K562 (cell line): ENCODE results near the gene EIF3M.

ENCODE experiments used
- BHLHE40 ChIP-seq: IDR thresholded peaks from 2 replicates; pipeline ENCODE4 v1.6.1; 2011; ENCODE audit warnings: low read length, improper control_type of control experiment
- BRCA1 ChIP-seq, 2 experiments: fragments of 450-650 bp in 1 of 2; sonication (generic) in 1 of 2; formaldehyde crosslinking in 1 of 2; IDR thresholded peaks; 2 replicates each; pipeline versions ENCODE4 v1.5.0 to v1.6.1; 2017 to 2020; ENCODE audit warnings: mild to moderate bottlenecking in 1 of 2, missing genetic modification reagents in 1 of 2
- IFI16 ChIP-seq: fragments of 250-450 bp; sonication (Bioruptor Pico); IDR thresholded peaks from 2 replicates; pipeline ENCODE4 v2.1.2; 2022; ENCODE audit warnings: mild to moderate bottlenecking, inconsistent platforms
- MXI1 ChIP-seq: IDR thresholded peaks from 2 replicates; pipeline ENCODE4 v1.6.1; 2011; ENCODE audit warnings: low read depth, mild to moderate bottlenecking, improper control_type of control experiment, low read length
- POLR2A ChIP-seq: fragments of 450-650 bp; conservative IDR thresholded peaks from 2 replicates; pipeline ENCODE4 v1.6.1; 2016
- RAD21 ChIP-seq, 2 experiments: fragments of 250-450 bp in 1 of 2; fragments of 450-650 bp in 1 of 2; sonication (Bioruptor Pico) in 1 of 2; formaldehyde crosslinking in 1 of 2; IDR thresholded peaks in 1 of 2; conservative IDR thresholded peaks in 1 of 2; 2 replicates each; pipeline versions ENCODE4 v1.4.0 to v1.8.0; 2020 to 2022; ENCODE audit warnings: mild to moderate bottlenecking in 2 of 2, moderate library complexity in 1 of 2
- ZNF644 ChIP-seq: fragments of 200-800 bp; sonication (Bioruptor generic); IDR thresholded peaks from 2 replicates; pipeline ENCODE4 v1.6.1; 2016; ENCODE audit warnings: low read depth, missing genetic modification characterization, missing compliant biosample characterization
- TF ChIP-seq, protein P1 (sequence below): fragments of 450-650 bp; IDR thresholded peaks from 2 replicates; pipeline ENCODE4 v1.6.1; 2016; ENCODE audit warnings: borderline replicate concordance
- TF ChIP-seq, protein P2 (sequence below), 3 experiments: IDR thresholded peaks in 2 of 3; conservative IDR thresholded peaks in 1 of 3; 2 replicates each; pipeline ENCODE4 v1.5.1; 2011 to 2012; ENCODE audit warnings: low read length in 3 of 3, mild to moderate bottlenecking in 3 of 3, control low read depth in 2 of 3, improper control_type of control experiment in 1 of 3, inconsistent platforms in 1 of 3, low read depth in 1 of 3, mixed read lengths in 1 of 3, moderate library complexity in 1 of 3; ENCODE audit not compliant: insufficient read depth in 2 of 3
- TF ChIP-seq, protein P3 (sequence below): IDR thresholded peaks from 2 replicates; pipeline ENCODE4 v1.6.1; 2016; ENCODE audit warnings: missing genetic modification characterization, missing compliant biosample characterization
- TF ChIP-seq, protein P4 (sequence below), 2 experiments: fragments of 450-650 bp in 1 of 2; sonication (generic) in 1 of 2; formaldehyde crosslinking in 1 of 2; IDR thresholded peaks; 2 replicates each; pipeline versions ENCODE4 v1.7.1 to v1.9.0; 2016 to 2022; ENCODE audit warnings: inconsistent platforms in 1 of 2, mild to moderate bottlenecking in 1 of 2, missing genetic modification reagents in 1 of 2
- TF ChIP-seq, protein P5 (sequence below): fragments of 250-450 bp; sonication (Bioruptor Pico); IDR thresholded peaks from 2 replicates; pipeline ENCODE4 v1.5.0; 2020; ENCODE audit warnings: mild to moderate bottlenecking, borderline replicate concordance

DNA sequence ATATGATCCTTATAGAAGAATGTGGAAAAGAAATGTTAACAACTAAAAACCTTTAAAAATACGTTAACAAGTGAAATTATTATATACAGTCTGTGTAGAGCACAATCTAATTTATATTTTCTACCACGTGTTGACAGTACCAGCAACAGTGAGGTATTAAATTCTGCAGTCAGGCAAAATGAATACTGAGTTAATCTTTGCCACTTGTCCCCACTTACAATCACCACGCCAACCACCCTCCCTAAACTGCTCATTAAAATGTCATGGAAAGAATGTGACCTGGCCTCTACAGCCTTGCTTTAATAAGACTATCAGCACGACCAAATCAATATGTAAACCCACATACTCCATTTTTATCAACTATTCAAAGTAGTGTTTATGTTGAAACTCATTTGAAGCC lies 28.5 kb upstream of the EIF3M start:
- TF ChIP-seq POLR2A, result no peak
- TF ChIP-seq, protein P1, sequence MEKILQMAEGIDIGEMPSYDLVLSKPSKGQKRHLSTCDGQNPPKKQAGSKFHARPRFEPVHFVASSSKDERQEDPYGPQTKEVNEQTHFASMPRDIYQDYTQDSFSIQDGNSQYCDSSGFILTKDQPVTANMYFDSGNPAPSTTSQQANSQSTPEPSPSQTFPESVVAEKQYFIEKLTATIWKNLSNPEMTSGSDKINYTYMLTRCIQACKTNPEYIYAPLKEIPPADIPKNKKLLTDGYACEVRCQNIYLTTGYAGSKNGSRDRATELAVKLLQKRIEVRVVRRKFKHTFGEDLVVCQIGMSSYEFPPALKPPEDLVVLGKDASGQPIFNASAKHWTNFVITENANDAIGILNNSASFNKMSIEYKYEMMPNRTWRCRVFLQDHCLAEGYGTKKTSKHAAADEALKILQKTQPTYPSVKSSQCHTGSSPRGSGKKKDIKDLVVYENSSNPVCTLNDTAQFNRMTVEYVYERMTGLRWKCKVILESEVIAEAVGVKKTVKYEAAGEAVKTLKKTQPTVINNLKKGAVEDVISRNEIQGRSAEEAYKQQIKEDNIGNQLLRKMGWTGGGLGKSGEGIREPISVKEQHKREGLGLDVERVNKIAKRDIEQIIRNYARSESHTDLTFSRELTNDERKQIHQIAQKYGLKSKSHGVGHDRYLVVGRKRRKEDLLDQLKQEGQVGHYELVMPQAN, result no peak
- TF ChIP-seq, protein P2, sequence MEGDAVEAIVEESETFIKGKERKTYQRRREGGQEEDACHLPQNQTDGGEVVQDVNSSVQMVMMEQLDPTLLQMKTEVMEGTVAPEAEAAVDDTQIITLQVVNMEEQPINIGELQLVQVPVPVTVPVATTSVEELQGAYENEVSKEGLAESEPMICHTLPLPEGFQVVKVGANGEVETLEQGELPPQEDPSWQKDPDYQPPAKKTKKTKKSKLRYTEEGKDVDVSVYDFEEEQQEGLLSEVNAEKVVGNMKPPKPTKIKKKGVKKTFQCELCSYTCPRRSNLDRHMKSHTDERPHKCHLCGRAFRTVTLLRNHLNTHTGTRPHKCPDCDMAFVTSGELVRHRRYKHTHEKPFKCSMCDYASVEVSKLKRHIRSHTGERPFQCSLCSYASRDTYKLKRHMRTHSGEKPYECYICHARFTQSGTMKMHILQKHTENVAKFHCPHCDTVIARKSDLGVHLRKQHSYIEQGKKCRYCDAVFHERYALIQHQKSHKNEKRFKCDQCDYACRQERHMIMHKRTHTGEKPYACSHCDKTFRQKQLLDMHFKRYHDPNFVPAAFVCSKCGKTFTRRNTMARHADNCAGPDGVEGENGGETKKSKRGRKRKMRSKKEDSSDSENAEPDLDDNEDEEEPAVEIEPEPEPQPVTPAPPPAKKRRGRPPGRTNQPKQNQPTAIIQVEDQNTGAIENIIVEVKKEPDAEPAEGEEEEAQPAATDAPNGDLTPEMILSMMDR (IDR thresholded peaks at IDR 0.05 in 2 of 3, conservative IDR thresholded peaks at IDR 0.05 in 1 of 3; ENCODE audit: insufficient read depth in 2 of 3, low read depth in 1 of 3, low read length in 3 of 3), result no peak
- no peak for TF ChIP-seq BHLHE40
- TF ChIP-seq RAD21 (CRISPR knock-in tag; conservative IDR thresholded peaks at IDR 0.05 in 1 of 2, IDR thresholded peaks at IDR 0.05 in 1 of 2), result no peak
- TF ChIP-seq, protein P3, sequence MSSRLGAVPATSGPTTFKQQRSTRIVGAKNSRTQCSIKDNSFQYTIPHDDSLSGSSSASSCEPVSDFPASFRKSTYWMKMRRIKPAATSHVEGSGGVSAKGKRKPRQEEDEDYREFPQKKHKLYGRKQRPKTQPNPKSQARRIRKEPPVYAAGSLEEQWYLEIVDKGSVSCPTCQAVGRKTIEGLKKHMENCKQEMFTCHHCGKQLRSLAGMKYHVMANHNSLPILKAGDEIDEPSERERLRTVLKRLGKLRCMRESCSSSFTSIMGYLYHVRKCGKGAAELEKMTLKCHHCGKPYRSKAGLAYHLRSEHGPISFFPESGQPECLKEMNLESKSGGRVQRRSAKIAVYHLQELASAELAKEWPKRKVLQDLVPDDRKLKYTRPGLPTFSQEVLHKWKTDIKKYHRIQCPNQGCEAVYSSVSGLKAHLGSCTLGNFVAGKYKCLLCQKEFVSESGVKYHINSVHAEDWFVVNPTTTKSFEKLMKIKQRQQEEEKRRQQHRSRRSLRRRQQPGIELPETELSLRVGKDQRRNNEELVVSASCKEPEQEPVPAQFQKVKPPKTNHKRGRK (tag), result no peak
- TF ChIP-seq, protein P4, sequence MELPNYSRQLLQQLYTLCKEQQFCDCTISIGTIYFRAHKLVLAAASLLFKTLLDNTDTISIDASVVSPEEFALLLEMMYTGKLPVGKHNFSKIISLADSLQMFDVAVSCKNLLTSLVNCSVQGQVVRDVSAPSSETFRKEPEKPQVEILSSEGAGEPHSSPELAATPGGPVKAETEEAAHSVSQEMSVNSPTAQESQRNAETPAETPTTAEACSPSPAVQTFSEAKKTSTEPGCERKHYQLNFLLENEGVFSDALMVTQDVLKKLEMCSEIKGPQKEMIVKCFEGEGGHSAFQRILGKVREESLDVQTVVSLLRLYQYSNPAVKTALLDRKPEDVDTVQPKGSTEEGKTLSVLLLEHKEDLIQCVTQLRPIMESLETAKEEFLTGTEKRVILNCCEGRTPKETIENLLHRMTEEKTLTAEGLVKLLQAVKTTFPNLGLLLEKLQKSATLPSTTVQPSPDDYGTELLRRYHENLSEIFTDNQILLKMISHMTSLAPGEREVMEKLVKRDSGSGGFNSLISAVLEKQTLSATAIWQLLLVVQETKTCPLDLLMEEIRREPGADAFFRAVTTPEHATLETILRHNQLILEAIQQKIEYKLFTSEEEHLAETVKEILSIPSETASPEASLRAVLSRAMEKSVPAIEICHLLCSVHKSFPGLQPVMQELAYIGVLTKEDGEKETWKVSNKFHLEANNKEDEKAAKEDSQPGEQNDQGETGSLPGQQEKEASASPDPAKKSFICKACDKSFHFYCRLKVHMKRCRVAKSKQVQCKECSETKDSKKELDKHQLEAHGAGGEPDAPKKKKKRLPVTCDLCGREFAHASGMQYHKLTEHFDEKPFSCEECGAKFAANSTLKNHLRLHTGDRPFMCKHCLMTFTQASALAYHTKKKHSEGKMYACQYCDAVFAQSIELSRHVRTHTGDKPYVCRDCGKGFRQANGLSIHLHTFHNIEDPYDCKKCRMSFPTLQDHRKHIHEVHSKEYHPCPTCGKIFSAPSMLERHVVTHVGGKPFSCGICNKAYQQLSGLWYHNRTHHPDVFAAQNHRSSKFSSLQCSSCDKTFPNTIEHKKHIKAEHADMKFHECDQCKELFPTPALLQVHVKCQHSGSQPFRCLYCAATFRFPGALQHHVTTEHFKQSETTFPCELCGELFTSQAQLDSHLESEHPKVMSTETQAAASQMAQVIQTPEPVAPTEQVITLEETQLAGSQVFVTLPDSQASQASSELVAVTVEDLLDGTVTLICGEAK (IDR thresholded peaks at IDR 0.05), result no peak
- TF ChIP-seq, protein P4 (CRISPR knock-in tag; IDR thresholded peaks at IDR 0.05), result no peak
- TF ChIP-seq IFI16 (CRISPR knock-in tag), result no peak
- no peak for TF ChIP-seq ZNF644 (tag)
- TF ChIP-seq MXI1, result no peak
- TF ChIP-seq, protein P5, sequence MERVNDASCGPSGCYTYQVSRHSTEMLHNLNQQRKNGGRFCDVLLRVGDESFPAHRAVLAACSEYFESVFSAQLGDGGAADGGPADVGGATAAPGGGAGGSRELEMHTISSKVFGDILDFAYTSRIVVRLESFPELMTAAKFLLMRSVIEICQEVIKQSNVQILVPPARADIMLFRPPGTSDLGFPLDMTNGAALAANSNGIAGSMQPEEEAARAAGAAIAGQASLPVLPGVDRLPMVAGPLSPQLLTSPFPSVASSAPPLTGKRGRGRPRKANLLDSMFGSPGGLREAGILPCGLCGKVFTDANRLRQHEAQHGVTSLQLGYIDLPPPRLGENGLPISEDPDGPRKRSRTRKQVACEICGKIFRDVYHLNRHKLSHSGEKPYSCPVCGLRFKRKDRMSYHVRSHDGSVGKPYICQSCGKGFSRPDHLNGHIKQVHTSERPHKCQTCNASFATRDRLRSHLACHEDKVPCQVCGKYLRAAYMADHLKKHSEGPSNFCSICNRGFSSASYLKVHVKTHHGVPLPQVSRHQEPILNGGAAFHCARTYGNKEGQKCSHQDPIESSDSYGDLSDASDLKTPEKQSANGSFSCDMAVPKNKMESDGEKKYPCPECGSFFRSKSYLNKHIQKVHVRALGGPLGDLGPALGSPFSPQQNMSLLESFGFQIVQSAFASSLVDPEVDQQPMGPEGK (CRISPR knock-in tag), result no peak
- TF ChIP-seq BRCA1 (IDR thresholded peaks at IDR 0.05), result no peak
- no peak for TF ChIP-seq BRCA1 (CRISPR knock-in tag; IDR thresholded peaks at IDR 0.05)
